DND-41 (cell line): ENCODE results near the gene TRANK1.

Experiments used
- ATAC-seq: fragments of 200-7000 bp; cut with Tn5 transposase; 3 replicates; pipeline ENCODE4 v1.9.1; 2021; ENCODE audit warnings: low read depth; ENCODE audit not compliant: insufficient read depth
- DNase-seq: peaks from one replicate; pipeline ENCODE4 v3.0.0-alpha.2; 2020
- H2AFZ ChIP-seq: 2 replicates; pipeline ENCODE4 v1.6.0; 2012; ENCODE audit warnings: low read depth, low read length
- H3K27ac ChIP-seq: 2 replicates; pipeline ENCODE4 v1.5.1; 2012; ENCODE audit warnings: low read length, inconsistent platforms
- H3K27me3 ChIP-seq: fragments of 200-600 bp; sonication (generic); 2 replicates; pipeline ENCODE4 v1.6.0; 2012; ENCODE audit warnings: low read length, mild to moderate bottlenecking, inconsistent platforms; ENCODE audit not compliant: insufficient read depth, poor library complexity
- H3K36me3 ChIP-seq: 2 replicates; pipeline ENCODE4 v1.5.1; 2012; ENCODE audit warnings: low read length, inconsistent platforms; ENCODE audit not compliant: insufficient read depth
- H3K4me1 ChIP-seq: 2 replicates; pipeline ENCODE4 v1.5.1; 2012; ENCODE audit warnings: mild to moderate bottlenecking, low read length; ENCODE audit not compliant: insufficient read depth
- H3K4me2 ChIP-seq: 2 replicates; pipeline ENCODE4 v1.6.0; 2012; ENCODE audit warnings: mild to moderate bottlenecking, moderate library complexity, low read length, inconsistent platforms; ENCODE audit not compliant: insufficient read depth
- H3K4me3 ChIP-seq, 2 experiments: fragments of 200-600 bp in 1 of 2; shearing (Covaris generic) in 1 of 2; 2 replicates each; pipeline ENCODE4 v1.5.1; 2012 to 2016; ENCODE audit warnings: inconsistent platforms in 2 of 2, low read length in 2 of 2, mild to moderate bottlenecking in 2 of 2, low read depth in 1 of 2, moderate library complexity in 1 of 2
- H3K79me2 ChIP-seq: 2 replicates; pipeline ENCODE4 v1.6.0; 2012; ENCODE audit warnings: low read length, inconsistent platforms; ENCODE audit not compliant: insufficient read depth
- H3K9ac ChIP-seq: 2 replicates; pipeline ENCODE4 v1.6.0; 2012; ENCODE audit warnings: low read depth, mild to moderate bottlenecking, inconsistent platforms, low read length, moderate library complexity
- H3K9me3 ChIP-seq: 2 replicates; pipeline ENCODE4 v1.5.1; 2012; ENCODE audit warnings: low read length, moderate library complexity, mild to moderate bottlenecking, inconsistent platforms; ENCODE audit not compliant: insufficient read depth, severe bottlenecking
- H4K20me1 ChIP-seq: 2 replicates; pipeline ENCODE4 v1.6.0; 2012; ENCODE audit warnings: low read length; ENCODE audit not compliant: insufficient read depth
- CTCF ChIP-seq: IDR thresholded peaks from 2 replicates; pipeline ENCODE4 v1.5.1; 2012; ENCODE audit warnings: borderline replicate concordance, low read length, moderate library complexity, mild to moderate bottlenecking; ENCODE audit not compliant: poor library complexity, severe bottlenecking; ENCODE audit errors: extremely low read depth
- EZH2 ChIP-seq: IDR thresholded peaks from 3 replicates; pipeline ENCODE4 v1.6.1; 2012; ENCODE audit warnings: borderline replicate concordance, low read depth, mild to moderate bottlenecking, moderate library complexity, low read length, inconsistent platforms; ENCODE audit not compliant: severe bottlenecking

TRANK1 gene

GRCh38 chr3:36989005-36989404, 44.2 kb upstream of the TRANK1 start:
- peak overlapping the region; percentile 90 for H3K4me2 ChIP-seq
- H3K27ac ChIP-seq, result no peak overlapping the region
- DNase-seq (no peak), ATAC-seq (no peak)
- H3K79me2 ChIP-seq, result peaks cover 60% of the 10 kb centered on the region
- no peaks in the 10 kb centered on the region for H3K9me3 ChIP-seq
- peak overlapping the region; percentile 90; the same call in 1 of the 2 replicates for H3K9ac ChIP-seq
- H3K4me3 ChIP-seq, result peak overlapping the region in 1 of 2 experiments; percentile 81; a peak in 1 of 4 replicates
- H2AFZ ChIP-seq, result no peak overlapping the region
- H3K4me1 ChIP-seq, result peaks cover 48% of the 10 kb centered on the region
- TF ChIP-seq CTCF (no peak), EZH2 (no peak)
- peaks cover 76% of the 10 kb centered on the region for H3K36me3 ChIP-seq
- no peaks in the 10 kb centered on the region for H3K27me3 ChIP-seq
- peaks cover 35% of the 10 kb centered on the region; the same call in 1 of the 2 replicates for H4K20me1 ChIP-seq

- DNase-seq (no peak), ATAC-seq (no peak)
- Histone ChIP-seq H3K27ac (no peak overlapping the region), H3K36me3 (peaks cover 82% of the 10 kb centered on the region), H3K4me2 (peak overlapping the region; percentile 90; the same call in 1 of the 2 replicates), H3K9ac (no peak overlapping the region), H3K4me1 (peaks cover 48% of the 10 kb centered on the region), H3K27me3 (no peaks in the 10 kb centered on the region), H4K20me1 (peaks cover 35% of the 10 kb centered on the region; the same call in 1 of the 2 replicates), H3K79me2 (peaks cover 56% of the 10 kb centered on the region), H3K9me3 (no peaks in the 10 kb centered on the region), H3K4me3 (no peak overlapping the region), H2AFZ (no peak overlapping the region)
- TF ChIP-seq EZH2 (no peak), CTCF (no peak)
Measured at GRCh38 chr3:36988356-36988755, 43.5 kb upstream of the TRANK1 start.

- peaks cover 29% of the 10 kb centered on the region for H3K36me3 ChIP-seq
- H3K79me2 ChIP-seq, result no peaks in the 10 kb centered on the region
- ATAC-seq (no peak), DNase-seq (no peak)
- no peak overlapping the region for H3K4me3 ChIP-seq
- no peak overlapping the region for H2AFZ ChIP-seq
- no peaks in the 10 kb centered on the region for H3K9me3 ChIP-seq
- H4K20me1 ChIP-seq, result no peaks in the 10 kb centered on the region
- no peak overlapping the region for H3K4me2 ChIP-seq
- H3K4me1 ChIP-seq, result no peaks in the 10 kb centered on the region
- H3K27ac ChIP-seq, result no peak overlapping the region
- no peaks in the 10 kb centered on the region for H3K27me3 ChIP-seq
- H3K9ac ChIP-seq, result no peak overlapping the region
- TF ChIP-seq CTCF (no peak), EZH2 (no peak)
Measured at GRCh38 chr3:36981006-36981405, 36.2 kb upstream of the TRANK1 start.

GRCh38 chr3:36973139-36973538, 28.3 kb upstream of the TRANK1 start:
- H3K27ac ChIP-seq, result no peak overlapping the region
- H3K79me2 ChIP-seq, result no peaks in the 10 kb centered on the region
- no peak for ATAC-seq
- no peaks in the 10 kb centered on the region for H3K36me3 ChIP-seq
- no peak overlapping the region for H3K9ac ChIP-seq
- H3K4me3 ChIP-seq, result no peak overlapping the region
- H4K20me1 ChIP-seq, result no peaks in the 10 kb centered on the region
- no peaks in the 10 kb centered on the region for H3K27me3 ChIP-seq
- DNase-seq, result no peak
- no peak for TF ChIP-seq EZH2
- TF ChIP-seq CTCF, result no peak
- H3K9me3 ChIP-seq, result no peaks in the 10 kb centered on the region
- H3K4me1 ChIP-seq, result peaks cover 38% of the 10 kb centered on the region
- no peak overlapping the region for H3K4me2 ChIP-seq
- H2AFZ ChIP-seq, result no peak overlapping the region
